ENCODE results near the gene GALNT2. TPM values are rescaled to one million over a fixed set of nuclear protein-coding genes. Genes with fewer than 3 reads are reported as not detected.
A peak's percentile ranks its signal among the peaks of the same experiment; 100 is the strongest.

Gene GALNT2
- total and polyA plus RNA-seq, 9 of the 15 experiments (the other 6 are each of a cell fraction or from before 2014, with no cell fraction given) = 1.6 to 106 (median 51.9) TPM

DNA sequence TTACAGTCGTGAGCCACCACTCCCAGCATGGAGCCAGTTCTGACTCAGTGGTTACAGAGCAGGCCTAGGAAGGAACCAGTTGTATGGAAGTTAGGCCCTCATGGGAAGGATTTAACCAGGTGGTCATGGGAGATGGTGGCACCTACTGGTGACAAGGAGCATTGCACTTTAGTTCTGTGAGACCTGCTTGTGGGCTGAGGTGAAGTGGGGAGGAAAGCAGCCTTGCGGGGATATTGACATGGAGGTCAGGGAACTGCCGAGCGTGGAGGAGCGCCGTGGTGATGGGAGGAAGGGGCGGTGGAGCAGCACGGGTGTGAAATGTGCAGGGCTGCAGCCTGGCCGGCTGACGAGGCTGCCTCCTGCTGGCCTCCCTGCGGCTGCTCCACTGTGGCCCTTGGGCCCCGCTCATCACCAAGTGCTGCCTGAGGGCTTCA is 100.4 kb downstream of the GALNT2 start (continued):
- 0 out of 2 replicates have a peak, but pooled peaks have one; percentile 19 for TF ChIP-seq MYNN (IDR thresholded peaks at IDR 0.05)
- no peak for TF ChIP-seq MYNN (CRISPR knock-in tag; IDR thresholded peaks at IDR 0.05)
- TF ChIP-seq, protein P1, sequence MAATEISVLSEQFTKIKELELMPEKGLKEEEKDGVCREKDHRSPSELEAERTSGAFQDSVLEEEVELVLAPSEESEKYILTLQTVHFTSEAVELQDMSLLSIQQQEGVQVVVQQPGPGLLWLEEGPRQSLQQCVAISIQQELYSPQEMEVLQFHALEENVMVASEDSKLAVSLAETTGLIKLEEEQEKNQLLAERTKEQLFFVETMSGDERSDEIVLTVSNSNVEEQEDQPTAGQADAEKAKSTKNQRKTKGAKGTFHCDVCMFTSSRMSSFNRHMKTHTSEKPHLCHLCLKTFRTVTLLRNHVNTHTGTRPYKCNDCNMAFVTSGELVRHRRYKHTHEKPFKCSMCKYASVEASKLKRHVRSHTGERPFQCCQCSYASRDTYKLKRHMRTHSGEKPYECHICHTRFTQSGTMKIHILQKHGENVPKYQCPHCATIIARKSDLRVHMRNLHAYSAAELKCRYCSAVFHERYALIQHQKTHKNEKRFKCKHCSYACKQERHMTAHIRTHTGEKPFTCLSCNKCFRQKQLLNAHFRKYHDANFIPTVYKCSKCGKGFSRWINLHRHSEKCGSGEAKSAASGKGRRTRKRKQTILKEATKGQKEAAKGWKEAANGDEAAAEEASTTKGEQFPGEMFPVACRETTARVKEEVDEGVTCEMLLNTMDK (IDR thresholded peaks at IDR 0.05; ENCODE audit: borderline replicate concordance, insufficient read depth, low read depth, low read length, poor library complexity, severe bottlenecking) = peak; percentile 39
- TF ChIP-seq SMC3 (conservative IDR thresholded peaks at IDR 0.05; ENCODE audit: insufficient read depth, low read depth, low read length) = peak; percentile 69
- TF ChIP-seq NCOR1 (IDR thresholded peaks at IDR 0.05) = peak; percentile 25; the same call in 1 of the 2 replicates
- TF ChIP-seq, protein P2, sequence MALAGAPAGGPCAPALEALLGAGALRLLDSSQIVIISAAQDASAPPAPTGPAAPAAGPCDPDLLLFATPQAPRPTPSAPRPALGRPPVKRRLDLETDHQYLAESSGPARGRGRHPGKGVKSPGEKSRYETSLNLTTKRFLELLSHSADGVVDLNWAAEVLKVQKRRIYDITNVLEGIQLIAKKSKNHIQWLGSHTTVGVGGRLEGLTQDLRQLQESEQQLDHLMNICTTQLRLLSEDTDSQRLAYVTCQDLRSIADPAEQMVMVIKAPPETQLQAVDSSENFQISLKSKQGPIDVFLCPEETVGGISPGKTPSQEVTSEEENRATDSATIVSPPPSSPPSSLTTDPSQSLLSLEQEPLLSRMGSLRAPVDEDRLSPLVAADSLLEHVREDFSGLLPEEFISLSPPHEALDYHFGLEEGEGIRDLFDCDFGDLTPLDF (CRISPR knock-in tag; IDR thresholded peaks at IDR 0.05) = no peak
- TF ChIP-seq, protein P3, sequence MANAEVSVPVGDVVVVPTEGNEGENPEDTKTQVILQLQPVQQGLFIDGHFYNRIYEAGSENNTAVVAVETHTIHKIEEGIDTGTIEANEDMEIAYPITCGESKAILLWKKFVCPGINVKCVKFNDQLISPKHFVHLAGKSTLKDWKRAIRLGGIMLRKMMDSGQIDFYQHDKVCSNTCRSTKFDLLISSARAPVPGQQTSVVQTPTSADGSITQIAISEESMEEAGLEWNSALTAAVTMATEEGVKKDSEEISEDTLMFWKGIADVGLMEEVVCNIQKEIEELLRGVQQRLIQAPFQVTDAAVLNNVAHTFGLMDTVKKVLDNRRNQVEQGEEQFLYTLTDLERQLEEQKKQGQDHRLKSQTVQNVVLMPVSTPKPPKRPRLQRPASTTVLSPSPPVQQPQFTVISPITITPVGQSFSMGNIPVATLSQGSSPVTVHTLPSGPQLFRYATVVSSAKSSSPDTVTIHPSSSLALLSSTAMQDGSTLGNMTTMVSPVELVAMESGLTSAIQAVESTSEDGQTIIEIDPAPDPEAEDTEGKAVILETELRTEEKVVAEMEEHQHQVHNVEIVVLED (CRISPR knock-in tag; IDR thresholded peaks at IDR 0.05) = no peak
- no peak for TF ChIP-seq ATF1 (CRISPR knock-in tag; IDR thresholded peaks at IDR 0.05)
- TF ChIP-seq ATF1 (tag; IDR thresholded peaks at IDR 0.05) = 0 out of 2 replicates have a peak, but pooled peaks have one; percentile 12
- TF ChIP-seq ARNT (IDR thresholded peaks at IDR 0.05) = peak; percentile 58 to 83; a peak in 2 of 4 replicates
- no peak for TF ChIP-seq PHTF2 (CRISPR knock-in tag; IDR thresholded peaks at IDR 0.05)
- TF ChIP-seq HDAC1 (IDR thresholded peaks at IDR 0.05) = peak in 1 of 2 experiments; percentile 41; a peak in 1 of 4 replicates
- no peak for TF ChIP-seq YBX1 (IDR thresholded peaks at IDR 0.05)
- no peak; the same call in 1 of the 2 replicates for TF ChIP-seq ETV1 (tag; conservative IDR thresholded peaks at IDR 0.05; ENCODE audit: low read depth)
- no peak for TF ChIP-seq SLC30A9 (CRISPR knock-in tag; IDR thresholded peaks at IDR 0.05)
- no peak; the same call in 1 of the 2 replicates for TF ChIP-seq THRAP3 (IDR thresholded peaks at IDR 0.05; ENCODE audit: borderline replicate concordance)
- TF ChIP-seq EP400 (IDR thresholded peaks at IDR 0.05) = no peak
- TF ChIP-seq, protein P4, sequence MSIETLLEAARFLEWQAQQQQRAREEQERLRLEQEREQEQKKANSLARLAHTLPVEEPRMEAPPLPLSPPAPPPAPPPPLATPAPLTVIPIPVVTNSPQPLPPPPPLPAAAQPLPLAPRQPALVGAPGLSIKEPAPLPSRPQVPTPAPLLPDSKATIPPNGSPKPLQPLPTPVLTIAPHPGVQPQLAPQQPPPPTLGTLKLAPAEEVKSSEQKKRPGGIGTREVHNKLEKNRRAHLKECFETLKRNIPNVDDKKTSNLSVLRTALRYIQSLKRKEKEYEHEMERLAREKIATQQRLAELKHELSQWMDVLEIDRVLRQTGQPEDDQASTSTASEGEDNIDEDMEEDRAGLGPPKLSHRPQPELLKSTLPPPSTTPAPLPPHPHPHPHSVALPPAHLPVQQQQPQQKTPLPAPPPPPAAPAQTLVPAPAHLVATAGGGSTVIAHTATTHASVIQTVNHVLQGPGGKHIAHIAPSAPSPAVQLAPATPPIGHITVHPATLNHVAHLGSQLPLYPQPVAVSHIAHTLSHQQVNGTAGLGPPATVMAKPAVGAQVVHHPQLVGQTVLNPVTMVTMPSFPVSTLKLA (conservative IDR thresholded peaks at IDR 0.05) = 0 out of 4 replicates have a peak, but pooled peaks of 1 of the 2 experiments have one; percentile 25
- TF ChIP-seq PCBP2 (IDR thresholded peaks at IDR 0.05; ENCODE audit: low read depth, low read length, poor library complexity, severe bottlenecking) = no peak
- TF ChIP-seq U2AF2 (optimal IDR thresholded peaks at IDR 0.05; ENCODE audit: low read depth, low read length) = no peak
- no peak for TF ChIP-seq TCF7L2 (IDR thresholded peaks at IDR 0.05; ENCODE audit: low read depth, low read length)
- TF ChIP-seq, protein P5, sequence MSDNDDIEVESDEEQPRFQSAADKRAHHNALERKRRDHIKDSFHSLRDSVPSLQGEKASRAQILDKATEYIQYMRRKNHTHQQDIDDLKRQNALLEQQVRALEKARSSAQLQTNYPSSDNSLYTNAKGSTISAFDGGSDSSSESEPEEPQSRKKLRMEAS (CRISPR knock-in tag; IDR thresholded peaks at IDR 0.05) = peak; percentile 71

Data from K562 (cell line).